ENCODE data around the gene ZNF516.

- TF ChIP-seq POLR2A (IDR thresholded peaks at IDR 0.05), result no peak
- TF ChIP-seq CTCF (IDR thresholded peaks at IDR 0.05), result peak; percentile 76 to 85
- no peak for TF ChIP-seq EP300 (IDR thresholded peaks at IDR 0.05)
- TF ChIP-seq POLR2AphosphoS5 (IDR thresholded peaks at IDR 0.05), result no peak
Observed at GRCh38 chr18:76349067-76349715, 145.9 kb downstream of the ZNF516 start.
